ENCODE data around the gene GABRD. TPM values are rescaled to one million over a fixed set of nuclear protein-coding genes. Genes with fewer than 3 reads are reported as not detected.

Gene GABRD
- total RNA-seq, 1 experiment from 2014 or later = not detected

GRCh38 chr1:2032737-2033136 lies 13.6 kb downstream of the GABRD start:
- H3K27me3 ChIP-seq = peaks cover 18% of the 10 kb centered on the region; the same call in 1 of the 2 replicates
- DNase-seq = no peak
- peaks cover 34% of the 10 kb centered on the region for H3K4me1 ChIP-seq
- no peak overlapping the region for H3K4me3 ChIP-seq
- H3K9me3 ChIP-seq (replicated peaks) = no peaks in the 10 kb centered on the region
- H3K36me3 ChIP-seq = no peaks in the 10 kb centered on the region
- no peak overlapping the region for H3K27ac ChIP-seq

- H3K27ac ChIP-seq = no peak overlapping the region
- H3K27me3 ChIP-seq = peaks cover 18% of the 10 kb centered on the region; the same call in 1 of the 2 replicates
- H3K9me3 ChIP-seq (replicated peaks) = no peaks in the 10 kb centered on the region
- no peaks in the 10 kb centered on the region for H3K36me3 ChIP-seq
- no peak overlapping the region for H3K4me3 ChIP-seq
- DNase-seq = no peak
- H3K4me1 ChIP-seq = peaks cover 34% of the 10 kb centered on the region
Observed at GRCh38 chr1:2033165-2033564, 14.0 kb downstream of the GABRD start.

- DNase-seq = no peak
- Histone ChIP-seq H3K27ac (no peak overlapping the region), H3K4me3 (no peak overlapping the region), H3K27me3 (peaks cover 18% of the 10 kb centered on the region; the same call in 1 of the 2 replicates), H3K36me3 (no peaks in the 10 kb centered on the region), H3K4me1 (peaks cover 34% of the 10 kb centered on the region), H3K9me3 (replicated peaks) (no peaks in the 10 kb centered on the region)
Observed at GRCh38 chr1:2036287-2036686, 17.1 kb downstream of the GABRD start.

GRCh38 chr1:2037314-2037979 lies 18.3 kb downstream of the GABRD start:
- no peak for DNase-seq
- Histone ChIP-seq H3K4me3 (no peak overlapping the region), H3K27ac (no peak overlapping the region), H3K4me1 (peaks cover 26% of the 10 kb centered on the region), H3K36me3 (no peaks in the 10 kb centered on the region), H3K9me3 (replicated peaks) (no peaks in the 10 kb centered on the region), H3K27me3 (peaks cover 11% of the 10 kb centered on the region; the same call in 1 of the 2 replicates)

GRCh38 chr1:2038229-2038628 lies 19.1 kb downstream of the GABRD start:
- peaks cover 19% of the 10 kb centered on the region for H3K4me1 ChIP-seq
- no peak overlapping the region for H3K27ac ChIP-seq
- H3K9me3 ChIP-seq (replicated peaks) = no peaks in the 10 kb centered on the region
- peaks cover 5% of the 10 kb centered on the region; the same call in 1 of the 2 replicates for H3K27me3 ChIP-seq
- H3K36me3 ChIP-seq = no peaks in the 10 kb centered on the region
- H3K4me3 ChIP-seq = no peak overlapping the region
- DNase-seq = no peak

- DNase-seq = no peak
- no peaks in the 10 kb centered on the region for H3K36me3 ChIP-seq
- no peak overlapping the region for H3K27ac ChIP-seq
- H3K9me3 ChIP-seq (replicated peaks) = no peaks in the 10 kb centered on the region
- peaks cover 2% of the 10 kb centered on the region; the same call in 1 of the 2 replicates for H3K27me3 ChIP-seq
- no peak overlapping the region for H3K4me3 ChIP-seq
- H3K4me1 ChIP-seq = peaks cover 13% of the 10 kb centered on the region
Observed at GRCh38 chr1:2039251-2039650, 20.1 kb downstream of the GABRD start.

- no peak for DNase-seq
- no peak overlapping the region for H3K27ac ChIP-seq
- H3K4me1 ChIP-seq = peaks cover 4% of the 10 kb centered on the region; the same call in 1 of the 2 replicates
- H3K27me3 ChIP-seq = peaks cover 8% of the 10 kb centered on the region; the same call in 1 of the 2 replicates
- no peaks in the 10 kb centered on the region for H3K9me3 ChIP-seq (replicated peaks)
- no peak overlapping the region for H3K4me3 ChIP-seq
- no peaks in the 10 kb centered on the region for H3K36me3 ChIP-seq
Observed at GRCh38 chr1:2041305-2041704, 22.2 kb downstream of the GABRD start.

GRCh38 chr1:2041887-2042286 lies 22.7 kb downstream of the GABRD start:
- Histone ChIP-seq H3K9me3 (replicated peaks) (no peaks in the 10 kb centered on the region), H3K27ac (no peak overlapping the region)

GRCh38 chr1:2042830-2043773 lies 24.0 kb downstream of the GABRD start:
- Histone ChIP-seq H3K36me3 (no peaks in the 10 kb centered on the region), H3K4me3 (no peak overlapping the region), H3K27me3 (peaks cover 21% of the 10 kb centered on the region), H3K9me3 (replicated peaks) (no peaks in the 10 kb centered on the region), H3K4me1 (peaks cover 4% of the 10 kb centered on the region; the same call in 1 of the 2 replicates), H3K27ac (no peak overlapping the region)
- DNase-seq = peak; percentile 46 to 51

More at GRCh38 chr1:2041887-2042286, 22.7 kb downstream of the GABRD start:
- no peak for DNase-seq
- Histone ChIP-seq H3K4me3 (no peak overlapping the region), H3K27me3 (peaks cover 9% of the 10 kb centered on the region), H3K4me1 (peaks cover 4% of the 10 kb centered on the region; the same call in 1 of the 2 replicates), H3K36me3 (no peaks in the 10 kb centered on the region)

- no peaks in the 10 kb centered on the region for H3K36me3 ChIP-seq
- DNase-seq = no peak
- no peaks in the 10 kb centered on the region for H3K9me3 ChIP-seq (replicated peaks)
- no peak overlapping the region for H3K27ac ChIP-seq
- no peak overlapping the region for H3K4me3 ChIP-seq
- H3K27me3 ChIP-seq = peaks cover 29% of the 10 kb centered on the region
- H3K4me1 ChIP-seq = peaks cover 4% of the 10 kb centered on the region; the same call in 1 of the 2 replicates
Observed at GRCh38 chr1:2043886-2044285, 24.7 kb downstream of the GABRD start.

- Histone ChIP-seq H3K4me1 (peaks cover 4% of the 10 kb centered on the region; the same call in 1 of the 2 replicates), H3K36me3 (no peaks in the 10 kb centered on the region), H3K27ac (no peak overlapping the region), H3K4me3 (peak overlapping the region; percentile 17; the same call in 1 of the 2 replicates), H3K9me3 (replicated peaks) (no peaks in the 10 kb centered on the region), H3K27me3 (peaks cover 30% of the 10 kb centered on the region)
- peak; percentile 66 to 79 for DNase-seq
Observed at GRCh38 chr1:2044510-2045319, 25.6 kb downstream of the GABRD start.

- Histone ChIP-seq H3K4me1 (peaks cover 4% of the 10 kb centered on the region; the same call in 1 of the 2 replicates), H3K4me3 (no peak overlapping the region), H3K36me3 (no peaks in the 10 kb centered on the region), H3K27ac (no peak overlapping the region), H3K27me3 (peaks cover 30% of the 10 kb centered on the region), H3K9me3 (replicated peaks) (no peaks in the 10 kb centered on the region)
- no peak for DNase-seq
Observed at GRCh38 chr1:2045468-2046173, 26.5 kb downstream of the GABRD start.

- no peak overlapping the region for H3K27ac ChIP-seq
- peaks cover 30% of the 10 kb centered on the region for H3K27me3 ChIP-seq
- H3K9me3 ChIP-seq (replicated peaks) = no peaks in the 10 kb centered on the region
- H3K36me3 ChIP-seq = no peaks in the 10 kb centered on the region
- H3K4me3 ChIP-seq = no peak overlapping the region
- peaks cover 4% of the 10 kb centered on the region; the same call in 1 of the 2 replicates for H3K4me1 ChIP-seq
- peak; percentile 63 to 70 for DNase-seq
Observed at GRCh38 chr1:2046174-2046917, 27.2 kb downstream of the GABRD start.
